Panc1 (cell line): Measurements from ENCODE around the gene GID8.

Experiments used
- CTCF ChIP-seq: fragments of 450-650 bp; IDR thresholded peaks from 2 replicates; pipeline ENCODE4 v1.5.1; 2017; ENCODE audit warnings: mild to moderate bottlenecking
- POLR2AphosphoS5 ChIP-seq: IDR thresholded peaks from 2 replicates; pipeline ENCODE4 v1.6.1; 2012; ENCODE audit warnings: mild to moderate bottlenecking, low read depth, low read length, moderate library complexity

GRCh38 chr20:62906647-62907375 lies 31.1 kb upstream of the GID8 start:
- no peak for TF ChIP-seq CTCF
- no peak for TF ChIP-seq POLR2AphosphoS5
